HG03521 (cell line): ENCODE measurements around the gene GDF10.

Experiments used
- ATAC-seq: cut with Tn5 transposase; IDR thresholded peaks from one replicate; pipeline ENCODE4 v1.9.1; 2021; ENCODE audit warnings: mild to moderate bottlenecking, moderate library complexity; ENCODE audit not compliant: unreplicated experiment

The GDF10 gene

GRCh38 chr10:47299611-47300428, at the start of gene GDF10:
GDF10 (plus strand) TSS chr10:47300197; CDS start chr10:47300652, 455 bp downstream.
- ATAC-seq: no peak

GRCh38 chr10:47252093-47252780, 47.8 kb upstream of the GDF10 start:
- ATAC-seq: no peak

DNA sequence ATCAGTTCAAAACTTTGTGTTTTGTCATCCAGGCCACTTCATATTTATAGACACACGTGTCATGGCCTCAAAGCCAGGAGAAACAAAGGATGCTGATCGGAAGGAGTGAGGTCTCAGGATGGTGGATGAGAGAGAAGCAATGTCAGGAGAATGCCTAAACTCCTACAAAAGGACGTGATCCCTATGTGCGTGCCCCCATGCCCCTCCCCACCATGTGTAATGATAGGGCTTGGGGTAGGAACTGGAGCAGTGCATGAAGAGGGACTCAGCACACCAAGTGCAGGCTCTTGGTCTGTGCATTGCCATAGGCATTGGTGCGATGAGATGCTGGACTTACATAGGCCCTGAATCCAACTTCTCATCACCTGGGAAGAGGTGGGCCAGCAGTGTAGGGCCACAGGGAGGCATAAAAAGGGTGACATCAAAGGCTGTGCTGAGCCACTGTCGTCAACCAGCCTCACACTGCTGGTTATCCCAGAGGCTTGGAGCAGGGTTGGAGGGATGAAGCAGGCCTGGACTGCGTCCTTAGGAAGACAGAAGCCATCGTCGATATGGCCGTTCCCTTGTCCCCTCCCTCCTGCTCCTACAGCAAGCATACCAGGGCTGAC, 46.9 kb upstream of the GDF10 start:
- ATAC-seq: no peak

- no peak for ATAC-seq
These were observed 46.2 kb upstream of the GDF10 start for GRCh38 chr10:47253651-47254375.

DNA sequence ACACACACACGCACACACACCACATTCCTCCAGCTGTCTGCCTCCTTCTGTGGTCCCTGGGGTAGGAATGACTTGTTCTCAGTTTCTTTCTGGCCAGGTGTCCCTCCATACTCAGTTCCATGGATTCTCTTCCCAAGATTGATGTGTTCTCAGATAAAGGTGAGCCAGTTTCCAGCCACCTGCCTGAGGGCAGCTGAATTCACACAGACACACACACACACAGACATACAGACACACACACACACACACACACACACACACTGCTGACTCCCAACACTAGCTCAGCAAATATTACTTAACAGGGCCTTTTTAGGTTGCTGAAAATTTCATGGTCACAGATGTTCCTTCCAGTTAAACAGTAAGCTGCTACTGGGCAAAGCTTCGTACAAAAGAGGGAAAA, 45.4 kb upstream of the GDF10 start:
- no peak for ATAC-seq

- ATAC-seq: no peak
These were observed 44.8 kb upstream of the GDF10 start for GRCh38 chr10:47255033-47255813.

DNA sequence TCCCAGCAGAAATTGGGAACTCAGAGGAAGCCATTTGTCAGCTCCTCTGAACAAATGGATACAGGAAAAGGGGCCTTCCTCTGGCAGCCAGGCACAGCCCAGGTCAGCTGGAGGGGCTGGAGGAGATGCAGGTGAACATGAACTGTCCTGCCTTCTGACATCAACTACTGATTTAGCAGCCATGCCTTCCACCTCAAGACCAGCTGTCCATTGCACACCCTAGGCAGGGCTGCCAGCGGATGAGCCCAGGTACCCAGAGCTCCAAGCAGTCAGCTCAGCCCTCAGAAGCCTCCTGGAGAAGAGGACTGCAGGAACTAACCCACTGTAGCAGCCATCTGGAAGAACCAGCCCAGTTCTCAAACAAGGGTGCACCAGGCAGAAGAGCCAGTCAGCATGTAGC, 44.1 kb upstream of the GDF10 start:
- no peak for ATAC-seq

DNA sequence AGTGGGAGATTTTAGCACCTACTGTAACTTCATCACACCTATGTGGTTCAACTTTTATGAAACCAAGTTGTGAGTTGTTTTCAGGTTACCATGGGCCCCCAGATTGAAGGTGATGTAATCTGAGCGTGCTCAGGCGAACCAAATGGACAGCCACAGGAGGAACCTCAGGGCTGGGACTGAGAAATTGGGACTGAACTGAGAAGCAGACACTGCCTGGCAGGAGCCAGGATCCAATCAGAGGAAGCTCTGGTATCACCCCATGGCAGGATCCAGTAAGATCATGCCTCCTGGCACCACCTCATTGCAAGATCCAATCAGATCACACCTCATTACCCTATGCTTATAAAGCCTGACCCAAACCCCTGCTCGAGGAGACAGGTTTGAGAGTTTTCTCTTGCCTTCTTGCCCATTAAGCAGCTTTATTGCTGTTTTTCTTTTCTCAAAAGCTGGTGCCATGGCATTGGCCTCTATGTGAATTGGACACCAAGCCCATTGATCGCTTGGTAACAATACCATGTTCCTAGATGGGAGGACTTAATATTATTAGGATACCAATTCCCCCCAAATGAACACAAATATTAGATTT, 43.2 kb upstream of the GDF10 start:
- ATAC-seq: no peak

DNA sequence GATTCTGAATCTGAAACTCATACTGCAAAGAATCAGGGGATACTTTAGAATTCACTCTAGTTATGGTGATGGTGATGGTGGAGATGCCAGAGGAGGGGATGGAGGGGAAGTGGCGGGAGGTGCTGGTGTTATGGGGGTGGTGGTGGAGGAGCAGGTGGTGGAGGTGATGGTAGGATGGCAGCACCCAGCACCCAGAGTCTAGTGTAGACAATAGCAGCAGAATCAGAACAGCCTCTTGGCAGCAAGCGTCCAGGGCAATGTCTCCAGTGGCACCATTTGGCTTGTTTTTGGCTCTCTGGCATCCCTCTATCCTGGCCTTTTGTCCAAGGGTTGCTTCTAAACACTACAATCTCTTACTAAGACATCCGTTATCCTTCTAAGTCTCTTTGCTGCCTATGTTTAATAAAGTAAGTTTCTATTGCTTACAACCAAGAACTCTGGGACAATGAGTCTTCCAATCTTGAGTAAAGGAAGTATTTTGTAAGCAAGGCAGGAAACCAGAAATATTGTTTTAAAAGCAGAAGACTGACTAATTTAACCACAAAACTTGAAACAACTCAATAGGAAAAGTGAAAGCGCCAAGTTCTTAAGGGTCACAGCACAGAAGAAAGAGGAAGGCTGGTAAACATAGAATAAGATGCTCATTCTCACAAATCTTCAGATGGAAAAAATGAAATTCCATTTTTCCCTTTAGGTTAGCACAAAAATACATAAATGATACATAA, 42.4 kb upstream of the GDF10 start:
- ATAC-seq: no peak

DNA sequence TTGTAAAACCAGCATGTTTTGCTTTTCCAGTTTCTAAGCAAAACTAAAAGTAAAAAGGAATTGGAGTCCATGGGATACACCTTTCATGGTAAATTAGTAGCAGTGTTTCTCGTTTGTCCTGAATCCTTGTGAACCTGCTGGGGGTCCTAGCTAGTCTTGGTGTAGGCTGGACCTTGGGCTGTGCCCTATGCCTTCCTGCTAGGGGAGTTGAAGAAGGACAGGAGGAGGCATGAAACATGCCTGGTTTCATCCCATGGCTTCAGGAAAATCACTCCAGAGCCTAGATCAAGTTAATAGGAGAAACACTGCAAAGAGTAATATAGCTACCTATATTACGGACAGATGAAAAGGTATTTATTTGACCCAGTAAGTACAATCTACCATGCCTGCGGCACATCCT, 41.1 kb upstream of the GDF10 start:
- no peak for ATAC-seq

DNA sequence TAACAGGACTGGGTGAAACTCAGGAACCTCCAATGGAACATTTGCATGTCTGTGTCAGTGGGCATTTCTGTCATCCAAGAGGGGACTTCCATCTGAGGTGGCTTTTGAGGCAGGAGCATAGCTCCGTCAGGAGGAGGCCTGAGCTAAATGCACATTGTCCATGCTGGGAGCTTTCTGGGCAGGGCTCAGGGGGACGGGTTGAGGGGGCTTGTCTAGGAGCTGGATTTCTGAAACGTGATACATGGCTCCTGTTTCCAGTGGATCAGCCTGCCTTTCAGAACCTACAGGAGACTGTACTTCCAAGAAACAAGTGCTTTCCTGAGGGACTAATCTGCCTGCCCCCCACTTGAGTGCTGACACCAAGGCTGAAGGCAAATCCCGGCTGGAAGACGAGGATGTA, 40.5 kb upstream of the GDF10 start:
- no peak for ATAC-seq

DNA sequence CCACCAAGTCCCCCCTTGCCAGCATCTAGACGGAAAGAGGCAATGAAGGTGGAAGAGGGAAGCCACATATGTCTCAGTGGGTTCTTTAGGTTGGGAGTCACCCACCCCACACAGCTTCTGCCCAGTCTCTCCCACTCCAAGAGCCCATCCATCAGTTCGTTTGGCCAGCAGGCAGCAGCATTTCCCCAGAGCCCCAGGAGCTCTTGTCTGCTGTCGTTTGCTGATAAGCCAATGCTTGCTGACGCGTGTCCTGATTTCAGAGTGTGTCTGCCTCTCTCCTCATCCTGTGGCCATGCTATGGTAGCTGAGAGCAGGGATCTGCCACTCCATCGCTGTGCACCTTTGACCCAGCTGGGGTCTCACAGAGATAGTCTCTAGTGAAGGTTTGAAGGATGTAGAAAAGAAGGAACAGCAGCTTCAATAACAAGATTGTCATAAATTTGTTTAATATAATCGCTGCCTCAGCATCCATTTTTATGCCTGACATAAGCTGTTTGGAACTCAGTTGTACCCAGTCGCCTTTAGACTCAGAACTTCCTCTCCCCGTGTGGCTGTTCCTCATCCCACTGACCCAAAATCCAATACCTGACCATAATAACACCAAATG, 39.4 kb upstream of the GDF10 start:
- ATAC-seq: no peak

DNA sequence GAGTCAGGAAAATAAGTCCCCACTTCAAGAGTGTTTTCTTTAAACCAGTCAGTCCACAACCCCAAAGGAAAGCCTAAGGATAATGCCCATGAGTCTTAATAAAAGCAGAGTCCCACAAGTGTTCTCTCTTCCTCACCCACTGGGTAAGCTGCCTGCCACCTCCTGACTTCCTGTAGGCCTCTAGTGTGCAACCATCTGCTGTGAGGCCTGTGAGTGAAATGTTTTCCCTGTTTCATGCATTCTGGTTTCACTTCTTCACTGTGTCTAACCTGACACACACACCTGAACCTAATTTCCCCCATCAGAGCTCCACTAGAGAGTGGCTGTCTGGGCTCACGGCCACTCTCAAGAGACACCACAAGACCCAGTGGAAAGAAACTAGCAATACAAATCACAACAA, 38.9 kb upstream of the GDF10 start:
- peak; percentile 96 for ATAC-seq

DNA sequence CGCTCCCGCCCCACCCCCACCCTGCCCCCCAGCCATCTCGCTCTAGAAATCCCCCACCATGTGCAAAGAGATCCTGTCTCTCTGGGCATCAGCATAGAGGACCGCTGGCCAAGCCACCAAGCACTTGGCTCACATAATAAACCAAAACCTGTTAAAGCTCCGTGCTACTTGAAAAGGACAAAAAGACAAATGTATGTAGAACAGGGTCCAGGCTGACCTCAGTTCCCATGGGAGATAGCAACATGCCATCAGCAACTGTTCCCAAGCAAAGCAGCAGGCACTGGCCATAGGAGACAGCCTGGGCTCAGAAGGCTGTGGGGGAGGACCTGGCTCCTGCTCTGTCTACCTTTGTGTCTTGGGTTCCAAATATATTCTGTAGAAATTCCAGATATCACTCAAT, 38.4 kb upstream of the GDF10 start:
- ATAC-seq: no peak

GRCh38 chr10:47262606-47263533, 37.1 kb upstream of the GDF10 start:
- no peak for ATAC-seq

DNA sequence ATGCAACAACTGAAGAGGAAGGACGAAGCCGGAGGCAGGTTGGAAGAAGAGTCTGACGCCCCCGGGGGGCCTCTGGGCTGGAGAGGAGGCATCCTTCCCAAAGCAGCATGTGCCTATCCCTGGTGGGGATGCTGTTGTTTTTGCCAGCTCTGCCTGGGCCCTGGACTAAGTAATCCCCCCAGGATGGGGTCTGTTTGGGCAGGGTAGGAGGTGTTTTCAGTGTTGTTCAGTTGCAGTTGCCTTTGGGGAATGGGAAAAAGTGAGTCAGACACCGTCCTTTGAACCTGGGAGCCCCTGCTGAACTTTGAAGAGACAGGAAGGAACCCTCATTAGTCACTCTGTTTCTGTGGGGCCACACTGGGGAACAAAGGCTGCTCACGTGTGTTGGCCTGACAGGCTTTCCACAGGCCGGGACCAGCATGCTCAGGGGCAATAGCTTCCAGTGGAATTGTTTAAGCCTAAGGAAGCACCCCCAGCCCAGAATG, 35.2 kb upstream of the GDF10 start:
- ATAC-seq: no peak

- ATAC-seq: no peak
These were observed 33.4 kb upstream of the GDF10 start for GRCh38 chr10:47266602-47267001.

- no peak for ATAC-seq
These were observed 31.3 kb upstream of the GDF10 start for GRCh38 chr10:47268696-47269095.
